Glutamatergic neuron (in vitro differentiated cells): ENCODE results near the gene EIF1AX. TPM values are rescaled to one million over a fixed set of nuclear protein-coding genes. Genes with fewer than 3 reads are reported as not detected.
"Not testable (repeated sequence)": the region's sequence is repeated elsewhere in the genome, so short reads cannot be mapped to it uniquely, and the experiment has no call there.

Experiments used
- DNase-seq: peaks from one replicate; pipeline ENCODE4 v3.0.0; 2022
- H3K27ac Mint-ChIP-seq: one replicate; pipeline ENCODE4 v1.8.0; 2020; ENCODE audit warnings: mild to moderate bottlenecking, mixed read lengths, inconsistent platforms; ENCODE audit not compliant: unreplicated experiment
- H3K27me3 Mint-ChIP-seq: one replicate; pipeline ENCODE4 v1.8.0; 2020; ENCODE audit warnings: mild to moderate bottlenecking, moderate library complexity, mixed read lengths, inconsistent platforms; ENCODE audit not compliant: unreplicated experiment
- H3K36me3 Mint-ChIP-seq: one replicate; pipeline ENCODE4 v1.8.0; 2020; ENCODE audit warnings: mild to moderate bottlenecking, mixed read lengths, inconsistent platforms; ENCODE audit not compliant: unreplicated experiment
- H3K4me1 Mint-ChIP-seq: one replicate; pipeline ENCODE4 v1.8.0; 2020; ENCODE audit warnings: mild to moderate bottlenecking, low read depth, mixed read lengths, inconsistent platforms; ENCODE audit not compliant: unreplicated experiment
- H3K4me3 Mint-ChIP-seq: one replicate; pipeline ENCODE4 v1.8.0; 2020; ENCODE audit warnings: mild to moderate bottlenecking, mixed read lengths, inconsistent platforms; ENCODE audit not compliant: unreplicated experiment
- H3K9me3 Mint-ChIP-seq: one replicate; pipeline ENCODE4 v1.8.0; 2020; ENCODE audit warnings: mild to moderate bottlenecking, moderate library complexity, mixed read lengths, inconsistent platforms; ENCODE audit not compliant: unreplicated experiment
- total RNA-seq: library from RNA; stranded (reverse); fragmentation: NEBNext Ultra II Directional; extraction: Animal tissue kit (Norgen Biotek cat#: 25700); gene quantifications from one replicate; pipeline ENCODE4 v1.2.1, GENCODE V29; 2021; ENCODE audit not compliant: unreplicated experiment
- TF ChIP-seq, protein P1 (sequence below): fragments of 200-600 bp; sonication (generic); IDR thresholded peaks from one replicate; pipeline ENCODE4 v1.5.0; 2021; ENCODE audit not compliant: partially characterized antibody, unreplicated experiment

Gene EIF1AX
- total RNA-seq, 1 donor from 2014 or later: 107 TPM

DNA sequence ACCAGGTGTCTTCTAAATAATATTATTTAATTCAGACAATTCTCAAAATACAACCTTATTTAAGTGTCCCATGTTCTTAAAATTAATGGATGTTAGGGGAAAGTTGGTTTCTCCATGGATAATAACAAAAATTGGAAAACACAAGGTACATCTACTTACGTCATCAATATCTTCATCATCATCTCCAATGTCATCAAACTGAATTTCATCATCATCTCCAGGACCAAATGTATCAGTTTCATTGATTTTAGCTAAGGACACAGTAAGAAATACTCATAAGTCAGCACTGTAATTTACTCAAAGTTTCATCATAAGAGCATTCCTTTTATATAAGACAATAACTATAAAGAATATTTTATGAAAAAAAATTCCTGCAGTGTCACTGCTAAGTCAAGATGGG lies 11.3 kb downstream of the EIF1AX start:
- TF ChIP-seq, protein P1, sequence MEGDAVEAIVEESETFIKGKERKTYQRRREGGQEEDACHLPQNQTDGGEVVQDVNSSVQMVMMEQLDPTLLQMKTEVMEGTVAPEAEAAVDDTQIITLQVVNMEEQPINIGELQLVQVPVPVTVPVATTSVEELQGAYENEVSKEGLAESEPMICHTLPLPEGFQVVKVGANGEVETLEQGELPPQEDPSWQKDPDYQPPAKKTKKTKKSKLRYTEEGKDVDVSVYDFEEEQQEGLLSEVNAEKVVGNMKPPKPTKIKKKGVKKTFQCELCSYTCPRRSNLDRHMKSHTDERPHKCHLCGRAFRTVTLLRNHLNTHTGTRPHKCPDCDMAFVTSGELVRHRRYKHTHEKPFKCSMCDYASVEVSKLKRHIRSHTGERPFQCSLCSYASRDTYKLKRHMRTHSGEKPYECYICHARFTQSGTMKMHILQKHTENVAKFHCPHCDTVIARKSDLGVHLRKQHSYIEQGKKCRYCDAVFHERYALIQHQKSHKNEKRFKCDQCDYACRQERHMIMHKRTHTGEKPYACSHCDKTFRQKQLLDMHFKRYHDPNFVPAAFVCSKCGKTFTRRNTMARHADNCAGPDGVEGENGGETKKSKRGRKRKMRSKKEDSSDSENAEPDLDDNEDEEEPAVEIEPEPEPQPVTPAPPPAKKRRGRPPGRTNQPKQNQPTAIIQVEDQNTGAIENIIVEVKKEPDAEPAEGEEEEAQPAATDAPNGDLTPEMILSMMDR: no peak
- Mint-ChIP-seq H3K27me3 (no peaks in the 10 kb centered on the region), H3K4me3 (no peak overlapping the region), H3K27ac (no peak overlapping the region), H3K36me3 (no peaks in the 10 kb centered on the region), H3K9me3 (no peaks in the 10 kb centered on the region), H3K4me1 (no peaks in the 10 kb centered on the region)
- DNase-seq: no peak

DNA sequence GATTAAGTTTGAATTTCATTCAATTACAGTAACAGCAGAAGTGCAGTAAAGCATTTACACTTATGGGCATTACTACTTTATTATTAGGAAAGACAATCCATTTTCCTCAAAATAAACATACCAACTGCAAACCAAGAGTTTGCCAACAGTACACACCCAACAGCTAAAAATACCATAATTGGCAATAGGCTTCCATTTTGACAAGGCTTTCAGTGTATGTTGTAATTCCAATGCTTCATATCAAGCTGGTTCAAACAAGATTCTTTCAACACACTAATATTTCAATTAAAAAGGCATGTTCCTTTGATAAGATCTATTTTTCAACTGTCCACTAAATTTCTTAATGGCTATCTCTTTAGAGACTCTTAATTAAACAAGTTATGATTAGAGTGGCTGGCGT lies 12.1 kb downstream of the EIF1AX start:
- Mint-ChIP-seq H3K27ac (no peak overlapping the region), H3K27me3 (no peaks in the 10 kb centered on the region), H3K36me3 (no peaks in the 10 kb centered on the region)

DNA sequence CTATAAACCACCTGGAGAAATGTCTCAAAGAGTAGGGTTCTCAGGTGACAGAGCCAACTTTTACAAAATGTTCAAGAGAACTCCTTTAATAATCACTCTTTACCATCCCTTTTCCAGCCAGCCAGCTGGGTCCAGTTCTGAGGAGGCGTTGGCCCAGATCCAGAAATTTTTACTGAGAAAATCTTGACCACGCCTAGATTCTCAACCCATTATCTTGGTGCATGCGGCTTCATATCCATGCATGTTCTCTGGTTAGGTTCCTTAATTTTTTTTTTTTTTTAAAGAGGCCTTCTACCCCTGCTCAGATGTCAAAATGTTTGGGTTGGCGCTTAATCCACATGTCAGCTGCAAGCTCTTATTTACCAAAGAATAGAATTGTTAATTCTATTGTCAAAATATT lies 13.0 kb downstream of the EIF1AX start:
- Mint-ChIP-seq H3K27ac (no peak overlapping the region), H3K4me3 (no peak overlapping the region), H3K9me3 (no peaks in the 10 kb centered on the region), H3K27me3 (no peaks in the 10 kb centered on the region), H3K4me1 (no peaks in the 10 kb centered on the region), H3K36me3 (no peaks in the 10 kb centered on the region)
- TF ChIP-seq, protein P1: no peak
- DNase-seq: no peak

More for the DNA sequence above, 12.1 kb downstream of the EIF1AX start:
- no peaks in the 10 kb centered on the region for H3K4me1 Mint-ChIP-seq
- no peak overlapping the region for H3K4me3 Mint-ChIP-seq
- no peak for DNase-seq
- no peaks in the 10 kb centered on the region for H3K9me3 Mint-ChIP-seq
- TF ChIP-seq, protein P1: no peak

DNA sequence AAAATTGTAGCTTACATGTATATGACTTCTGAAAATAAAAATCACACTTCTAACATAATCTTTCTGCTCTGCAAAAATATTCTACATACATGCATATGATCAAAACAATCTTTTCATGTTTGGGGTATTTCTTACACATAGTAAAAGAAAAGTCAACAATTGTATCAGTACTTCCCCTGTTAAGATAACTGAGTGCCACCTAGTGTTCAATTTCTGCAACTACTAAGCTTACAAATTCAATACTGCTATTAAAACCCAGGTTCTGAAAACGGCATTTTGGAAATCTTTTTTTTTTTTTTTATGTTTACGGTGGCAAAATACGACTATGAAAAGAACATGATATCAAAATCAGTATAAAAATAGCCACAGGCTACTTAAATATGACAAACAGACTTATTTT lies 14.2 kb downstream of the EIF1AX start:
- not testable (repeated sequence) for H3K36me3 Mint-ChIP-seq, DNase-seq, H3K9me3 Mint-ChIP-seq, H3K4me1 Mint-ChIP-seq, H3K27me3 Mint-ChIP-seq, H3K4me3 Mint-ChIP-seq, H3K27ac Mint-ChIP-seq
- TF ChIP-seq, protein P1: peak; percentile 24

DNA sequence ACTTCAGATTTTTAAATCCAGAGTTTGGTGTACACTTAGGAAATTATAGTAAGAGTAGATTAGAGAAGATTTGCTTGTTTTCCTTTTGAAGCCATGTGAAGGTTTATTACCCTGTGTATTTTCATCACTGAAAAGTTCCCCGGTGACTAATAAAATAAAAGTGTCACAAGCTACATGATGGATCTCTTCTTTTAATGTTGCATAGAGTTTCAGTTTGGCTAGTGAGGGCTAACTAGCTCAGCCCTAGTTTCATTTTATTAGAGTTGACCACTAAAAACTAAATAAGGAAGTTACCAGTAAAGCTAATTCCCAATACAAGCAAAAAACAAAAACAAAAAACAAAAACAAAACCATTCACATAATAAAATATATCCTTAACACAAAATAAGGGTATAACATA lies 14.8 kb downstream of the EIF1AX start:
- not testable (repeated sequence) for H3K27ac Mint-ChIP-seq, H3K4me3 Mint-ChIP-seq, H3K36me3 Mint-ChIP-seq, H3K4me1 Mint-ChIP-seq, DNase-seq, H3K27me3 Mint-ChIP-seq, H3K9me3 Mint-ChIP-seq

DNA sequence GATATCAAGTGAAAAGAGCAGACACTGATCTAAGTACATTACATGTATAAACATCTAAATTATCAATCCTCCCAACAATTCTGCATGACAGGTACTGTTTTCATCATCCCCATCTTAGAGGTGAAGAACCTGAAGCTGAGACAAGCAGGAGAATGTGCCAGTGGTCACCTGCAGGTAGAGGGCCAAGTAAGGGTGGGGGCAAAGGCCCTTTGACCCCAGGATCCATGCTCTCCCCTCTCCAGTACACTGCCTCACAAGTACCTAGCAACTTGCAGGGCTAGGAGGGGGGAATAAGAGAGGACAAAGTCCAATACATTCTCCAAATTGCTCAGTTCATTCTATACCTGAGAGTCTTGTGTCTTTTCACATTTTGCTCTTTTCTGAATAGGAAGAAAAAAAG lies 16.7 kb downstream of the EIF1AX start:
- TF ChIP-seq, protein P1: no peak
- no peaks in the 10 kb centered on the region for H3K27me3 Mint-ChIP-seq
- DNase-seq: no peak
- H3K9me3 Mint-ChIP-seq: no peaks in the 10 kb centered on the region
- H3K36me3 Mint-ChIP-seq: no peaks in the 10 kb centered on the region
- H3K27ac Mint-ChIP-seq: no peak overlapping the region
- H3K4me1 Mint-ChIP-seq: no peaks in the 10 kb centered on the region
- H3K4me3 Mint-ChIP-seq: no peak overlapping the region
